ENCODE data around the gene KCP. TPM values are rescaled to one million over a fixed set of nuclear protein-coding genes. Genes with fewer than 3 reads are reported as not detected.

The KCP gene
- total and polyA plus RNA-seq, 10 of the 15 experiments (the other 5 are each of a cell fraction or from before 2014, with no cell fraction given): 0.05 to 7.8 (median 2.5) TPM

DNA sequence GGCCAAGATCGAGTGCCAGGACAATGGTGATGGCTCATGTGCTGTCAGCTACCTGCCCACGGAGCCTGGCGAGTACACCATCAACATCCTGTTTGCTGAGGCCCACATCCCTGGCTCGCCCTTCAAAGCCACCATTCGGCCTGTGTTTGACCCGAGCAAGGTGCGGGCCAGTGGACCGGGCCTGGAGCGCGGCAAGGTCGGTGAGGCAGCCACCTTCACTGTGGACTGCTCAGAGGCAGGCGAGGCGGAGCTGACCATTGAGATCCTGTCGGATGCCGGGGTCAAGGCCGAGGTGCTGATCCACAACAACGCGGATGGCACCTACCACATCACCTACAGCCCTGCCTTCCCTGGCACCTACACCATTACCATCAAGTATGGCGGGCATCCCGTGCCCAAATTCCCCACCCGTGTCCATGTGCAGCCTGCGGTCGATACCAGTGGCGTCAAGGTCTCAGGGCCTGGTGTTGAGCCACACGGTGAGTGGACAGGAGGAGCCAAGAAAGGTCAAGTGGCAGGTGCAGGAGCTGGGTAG lies 65.7 kb downstream of the KCP start:
- H2AFZ ChIP-seq (ENCODE audit: control insufficient read depth, low read depth, low read length): no peak overlapping the region
- intact Hi-C loops (cut with micrococcal nuclease; ENCODE audit: unreplicated experiment): no loop called here
- FAIRE-seq: no peak
- H4K20me1 ChIP-seq (ENCODE audit: control insufficient read depth, insufficient read depth): no peaks in the 10 kb centered on the region
- no peak overlapping the region for H3K27ac ChIP-seq (ENCODE audit: control insufficient read depth, insufficient read depth)
- no peak overlapping the region for H3K4me2 ChIP-seq (ENCODE audit: control insufficient read depth, insufficient read depth)
- no peaks in the 10 kb centered on the region for H3K79me2 ChIP-seq (ENCODE audit: control insufficient read depth, insufficient read depth, low read length)
- no peak for DNase-seq (ENCODE audit: low read depth, low spot score)
- RAD21 ChIA-PET (ENCODE audit: unreplicated experiment): no interaction called here
- H3K4me1 ChIP-seq (ENCODE audit: control insufficient read depth, insufficient read depth, low read length): no peaks in the 10 kb centered on the region; the same call in 1 of the 2 replicates
- H3K27me3 ChIP-seq (replicated peaks in 1 of 2; ENCODE audit: control insufficient read depth in 2 of 2, insufficient read depth in 2 of 2, low read length in 1 of 2): no peaks in the 10 kb centered on the region; a peak in 1 of 4 replicates
- no TSS peak for BruUV-seq (replicated peaks)
- H3K4me3 ChIP-seq: no peak overlapping the region
- H3K9me3 ChIP-seq (replicated peaks; ENCODE audit: control insufficient read depth, insufficient read depth, low read length): no peaks in the 10 kb centered on the region
- ATAC-seq: no peak
- no peaks in the 10 kb centered on the region for H3K36me3 ChIP-seq (ENCODE audit: control insufficient read depth in 2 of 2, insufficient read depth in 2 of 2, low read length in 1 of 2)
- SMC1A ChIA-PET (ENCODE audit: uncharacterized antibody, unreplicated experiment): no interaction called here
- POLR2A ChIA-PET: no interaction called here
- in situ Hi-C loops (cut with MboI): no loop called here
- H3K9ac ChIP-seq (ENCODE audit: control insufficient read depth, insufficient read depth, low read length): no peak overlapping the region
- CTCF ChIA-PET: interaction anchor here (2.0 kb wide), 1 partner anchor 39 kb away, joined by 6 read pairs; no protein-coding TSS in a partner anchor
- 52% methylated on average over 25 of the region's 25 CpGs for WGBS (ENCODE audit: insufficient coverage, insufficient replicate concordance, low lambda C conversion rate, missing lambda C conversion rate)
- TF ChIP-seq, protein P1, sequence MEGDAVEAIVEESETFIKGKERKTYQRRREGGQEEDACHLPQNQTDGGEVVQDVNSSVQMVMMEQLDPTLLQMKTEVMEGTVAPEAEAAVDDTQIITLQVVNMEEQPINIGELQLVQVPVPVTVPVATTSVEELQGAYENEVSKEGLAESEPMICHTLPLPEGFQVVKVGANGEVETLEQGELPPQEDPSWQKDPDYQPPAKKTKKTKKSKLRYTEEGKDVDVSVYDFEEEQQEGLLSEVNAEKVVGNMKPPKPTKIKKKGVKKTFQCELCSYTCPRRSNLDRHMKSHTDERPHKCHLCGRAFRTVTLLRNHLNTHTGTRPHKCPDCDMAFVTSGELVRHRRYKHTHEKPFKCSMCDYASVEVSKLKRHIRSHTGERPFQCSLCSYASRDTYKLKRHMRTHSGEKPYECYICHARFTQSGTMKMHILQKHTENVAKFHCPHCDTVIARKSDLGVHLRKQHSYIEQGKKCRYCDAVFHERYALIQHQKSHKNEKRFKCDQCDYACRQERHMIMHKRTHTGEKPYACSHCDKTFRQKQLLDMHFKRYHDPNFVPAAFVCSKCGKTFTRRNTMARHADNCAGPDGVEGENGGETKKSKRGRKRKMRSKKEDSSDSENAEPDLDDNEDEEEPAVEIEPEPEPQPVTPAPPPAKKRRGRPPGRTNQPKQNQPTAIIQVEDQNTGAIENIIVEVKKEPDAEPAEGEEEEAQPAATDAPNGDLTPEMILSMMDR (IDR thresholded peaks at IDR 0.05 in 2 of 3, conservative IDR thresholded peaks at IDR 0.05 in 1 of 3; ENCODE audit: control insufficient read depth in 2 of 3, extremely low read depth in 1 of 3, insufficient read depth in 1 of 3, low read depth in 3 of 3, low read length in 3 of 3): no peak
- TF ChIP-seq SRF (IDR thresholded peaks at IDR 0.05; ENCODE audit: low read depth in 2 of 2, low read length in 2 of 2) (no peak), IKZF1 (conservative IDR thresholded peaks at IDR 0.05) (no peak), SUPT20H (IDR thresholded peaks at IDR 0.05; ENCODE audit: borderline replicate concordance, control insufficient read depth, low read depth, low read length) (no peak), RCOR1 (conservative IDR thresholded peaks at IDR 0.05; ENCODE audit: low read depth, low read length) (no peak), MTA3 (IDR thresholded peaks at IDR 0.05; ENCODE audit: borderline replicate concordance, low read length) (no peak)
- TF ChIP-seq, protein P2, sequence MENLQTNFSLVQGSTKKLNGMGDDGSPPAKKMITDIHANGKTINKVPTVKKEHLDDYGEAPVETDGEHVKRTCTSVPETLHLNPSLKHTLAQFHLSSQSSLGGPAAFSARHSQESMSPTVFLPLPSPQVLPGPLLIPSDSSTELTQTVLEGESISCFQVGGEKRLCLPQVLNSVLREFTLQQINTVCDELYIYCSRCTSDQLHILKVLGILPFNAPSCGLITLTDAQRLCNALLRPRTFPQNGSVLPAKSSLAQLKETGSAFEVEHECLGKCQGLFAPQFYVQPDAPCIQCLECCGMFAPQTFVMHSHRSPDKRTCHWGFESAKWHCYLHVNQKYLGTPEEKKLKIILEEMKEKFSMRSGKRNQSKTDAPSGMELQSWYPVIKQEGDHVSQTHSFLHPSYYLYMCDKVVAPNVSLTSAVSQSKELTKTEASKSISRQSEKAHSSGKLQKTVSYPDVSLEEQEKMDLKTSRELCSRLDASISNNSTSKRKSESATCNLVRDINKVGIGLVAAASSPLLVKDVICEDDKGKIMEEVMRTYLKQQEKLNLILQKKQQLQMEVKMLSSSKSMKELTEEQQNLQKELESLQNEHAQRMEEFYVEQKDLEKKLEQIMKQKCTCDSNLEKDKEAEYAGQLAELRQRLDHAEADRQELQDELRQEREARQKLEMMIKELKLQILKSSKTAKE (IDR thresholded peaks at IDR 0.05; ENCODE audit: low read depth, poor library complexity, severe bottlenecking): no peak
- TF ChIP-seq, protein P3, sequence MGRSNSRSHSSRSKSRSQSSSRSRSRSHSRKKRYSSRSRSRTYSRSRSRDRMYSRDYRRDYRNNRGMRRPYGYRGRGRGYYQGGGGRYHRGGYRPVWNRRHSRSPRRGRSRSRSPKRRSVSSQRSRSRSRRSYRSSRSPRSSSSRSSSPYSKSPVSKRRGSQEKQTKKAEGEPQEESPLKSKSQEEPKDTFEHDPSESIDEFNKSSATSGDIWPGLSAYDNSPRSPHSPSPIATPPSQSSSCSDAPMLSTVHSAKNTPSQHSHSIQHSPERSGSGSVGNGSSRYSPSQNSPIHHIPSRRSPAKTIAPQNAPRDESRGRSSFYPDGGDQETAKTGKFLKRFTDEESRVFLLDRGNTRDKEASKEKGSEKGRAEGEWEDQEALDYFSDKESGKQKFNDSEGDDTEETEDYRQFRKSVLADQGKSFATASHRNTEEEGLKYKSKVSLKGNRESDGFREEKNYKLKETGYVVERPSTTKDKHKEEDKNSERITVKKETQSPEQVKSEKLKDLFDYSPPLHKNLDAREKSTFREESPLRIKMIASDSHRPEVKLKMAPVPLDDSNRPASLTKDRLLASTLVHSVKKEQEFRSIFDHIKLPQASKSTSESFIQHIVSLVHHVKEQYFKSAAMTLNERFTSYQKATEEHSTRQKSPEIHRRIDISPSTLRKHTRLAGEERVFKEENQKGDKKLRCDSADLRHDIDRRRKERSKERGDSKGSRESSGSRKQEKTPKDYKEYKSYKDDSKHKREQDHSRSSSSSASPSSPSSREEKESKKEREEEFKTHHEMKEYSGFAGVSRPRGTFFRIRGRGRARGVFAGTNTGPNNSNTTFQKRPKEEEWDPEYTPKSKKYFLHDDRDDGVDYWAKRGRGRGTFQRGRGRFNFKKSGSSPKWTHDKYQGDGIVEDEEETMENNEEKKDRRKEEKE (IDR thresholded peaks at IDR 0.05): no peak
- TF ChIP-seq, protein P4, sequence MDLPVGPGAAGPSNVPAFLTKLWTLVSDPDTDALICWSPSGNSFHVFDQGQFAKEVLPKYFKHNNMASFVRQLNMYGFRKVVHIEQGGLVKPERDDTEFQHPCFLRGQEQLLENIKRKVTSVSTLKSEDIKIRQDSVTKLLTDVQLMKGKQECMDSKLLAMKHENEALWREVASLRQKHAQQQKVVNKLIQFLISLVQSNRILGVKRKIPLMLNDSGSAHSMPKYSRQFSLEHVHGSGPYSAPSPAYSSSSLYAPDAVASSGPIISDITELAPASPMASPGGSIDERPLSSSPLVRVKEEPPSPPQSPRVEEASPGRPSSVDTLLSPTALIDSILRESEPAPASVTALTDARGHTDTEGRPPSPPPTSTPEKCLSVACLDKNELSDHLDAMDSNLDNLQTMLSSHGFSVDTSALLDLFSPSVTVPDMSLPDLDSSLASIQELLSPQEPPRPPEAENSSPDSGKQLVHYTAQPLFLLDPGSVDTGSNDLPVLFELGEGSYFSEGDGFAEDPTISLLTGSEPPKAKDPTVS (IDR thresholded peaks at IDR 0.05; ENCODE audit: low read depth, low read length): no peak
- TF ChIP-seq, protein P5, sequence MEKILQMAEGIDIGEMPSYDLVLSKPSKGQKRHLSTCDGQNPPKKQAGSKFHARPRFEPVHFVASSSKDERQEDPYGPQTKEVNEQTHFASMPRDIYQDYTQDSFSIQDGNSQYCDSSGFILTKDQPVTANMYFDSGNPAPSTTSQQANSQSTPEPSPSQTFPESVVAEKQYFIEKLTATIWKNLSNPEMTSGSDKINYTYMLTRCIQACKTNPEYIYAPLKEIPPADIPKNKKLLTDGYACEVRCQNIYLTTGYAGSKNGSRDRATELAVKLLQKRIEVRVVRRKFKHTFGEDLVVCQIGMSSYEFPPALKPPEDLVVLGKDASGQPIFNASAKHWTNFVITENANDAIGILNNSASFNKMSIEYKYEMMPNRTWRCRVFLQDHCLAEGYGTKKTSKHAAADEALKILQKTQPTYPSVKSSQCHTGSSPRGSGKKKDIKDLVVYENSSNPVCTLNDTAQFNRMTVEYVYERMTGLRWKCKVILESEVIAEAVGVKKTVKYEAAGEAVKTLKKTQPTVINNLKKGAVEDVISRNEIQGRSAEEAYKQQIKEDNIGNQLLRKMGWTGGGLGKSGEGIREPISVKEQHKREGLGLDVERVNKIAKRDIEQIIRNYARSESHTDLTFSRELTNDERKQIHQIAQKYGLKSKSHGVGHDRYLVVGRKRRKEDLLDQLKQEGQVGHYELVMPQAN (conservative IDR thresholded peaks at IDR 0.05): no peak

All from GM12878 (cell line).